ENCODE data around the gene IRS2. TPM values are rescaled to one million over a fixed set of nuclear protein-coding genes. Genes with fewer than 3 reads are reported as not detected.

The IRS2 gene
- total RNA-seq, 1 experiment from 2014 or later = 31.0 TPM

DNA sequence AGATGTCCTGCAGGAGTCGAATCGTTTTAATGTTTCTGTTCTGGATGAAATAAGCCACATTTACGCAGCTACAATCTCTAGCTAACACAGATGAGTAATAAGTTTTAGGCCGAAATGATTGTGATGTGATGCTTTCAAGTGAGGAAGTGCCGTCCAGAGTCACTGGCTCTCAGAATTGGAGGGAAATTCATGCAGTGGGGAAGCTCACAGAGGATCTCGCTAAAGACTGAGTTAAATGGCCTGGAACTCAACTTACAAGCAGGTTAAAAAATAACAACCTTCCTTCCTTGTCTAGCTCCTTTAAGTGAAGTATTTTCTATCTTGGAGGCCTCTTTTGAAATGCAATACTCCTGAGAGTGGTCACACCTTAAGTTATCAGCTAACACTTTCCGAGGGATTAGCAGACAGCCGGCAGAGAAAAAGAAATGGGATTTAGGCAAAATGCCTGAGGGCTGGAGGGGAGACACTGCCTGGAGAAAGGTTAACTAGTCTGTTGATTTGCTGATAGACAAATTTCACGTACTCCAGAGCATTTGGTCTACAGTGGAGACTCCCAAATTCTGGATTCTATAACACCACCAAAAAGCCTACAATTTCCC is 74.2 kb downstream of the IRS2 start:
- no peak for DNase-seq (ENCODE audit: extremely low read depth, low read depth)

DNA sequence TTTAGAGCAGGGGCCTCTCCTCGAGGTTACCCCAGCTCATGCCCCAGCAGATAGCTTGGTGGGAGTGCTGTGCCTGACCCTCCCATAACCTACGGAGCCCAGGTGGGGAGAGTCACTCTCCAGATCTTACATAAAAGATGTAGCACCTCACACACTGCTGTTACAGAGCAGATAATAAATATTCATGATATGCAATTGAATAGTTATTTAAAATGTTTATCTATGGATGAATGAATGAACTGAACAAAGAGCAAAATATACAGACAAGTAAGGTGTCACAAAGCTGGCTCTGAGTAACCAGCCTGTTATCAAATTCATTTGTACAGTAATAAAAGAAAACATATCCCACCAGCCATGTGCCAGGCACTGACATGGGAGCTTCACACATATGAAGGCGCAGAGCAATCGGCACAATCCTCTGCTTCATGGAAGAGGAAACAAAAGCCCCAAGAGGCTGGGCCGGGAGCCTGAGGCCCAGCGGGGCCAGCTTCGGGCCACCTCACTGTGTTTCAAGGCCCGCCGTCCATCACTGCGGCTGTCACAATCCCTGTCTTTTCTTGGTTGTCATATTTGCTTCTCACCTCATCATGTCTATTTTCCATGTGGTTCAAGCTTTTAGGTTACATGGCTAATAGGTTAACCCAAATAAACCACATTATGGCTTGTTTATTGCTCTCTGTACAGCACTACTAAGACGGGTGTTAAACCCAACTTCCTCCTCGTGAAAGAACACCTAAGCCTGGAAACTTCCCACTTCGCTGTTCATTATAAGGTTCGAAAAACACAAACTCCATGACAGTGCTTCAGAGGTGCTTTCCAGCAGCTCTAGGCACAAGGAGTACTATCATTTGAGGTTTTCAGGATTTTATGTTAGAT is 78.4 kb downstream of the IRS2 start:
- no peak for DNase-seq (ENCODE audit: extremely low read depth, low read depth)

DNA sequence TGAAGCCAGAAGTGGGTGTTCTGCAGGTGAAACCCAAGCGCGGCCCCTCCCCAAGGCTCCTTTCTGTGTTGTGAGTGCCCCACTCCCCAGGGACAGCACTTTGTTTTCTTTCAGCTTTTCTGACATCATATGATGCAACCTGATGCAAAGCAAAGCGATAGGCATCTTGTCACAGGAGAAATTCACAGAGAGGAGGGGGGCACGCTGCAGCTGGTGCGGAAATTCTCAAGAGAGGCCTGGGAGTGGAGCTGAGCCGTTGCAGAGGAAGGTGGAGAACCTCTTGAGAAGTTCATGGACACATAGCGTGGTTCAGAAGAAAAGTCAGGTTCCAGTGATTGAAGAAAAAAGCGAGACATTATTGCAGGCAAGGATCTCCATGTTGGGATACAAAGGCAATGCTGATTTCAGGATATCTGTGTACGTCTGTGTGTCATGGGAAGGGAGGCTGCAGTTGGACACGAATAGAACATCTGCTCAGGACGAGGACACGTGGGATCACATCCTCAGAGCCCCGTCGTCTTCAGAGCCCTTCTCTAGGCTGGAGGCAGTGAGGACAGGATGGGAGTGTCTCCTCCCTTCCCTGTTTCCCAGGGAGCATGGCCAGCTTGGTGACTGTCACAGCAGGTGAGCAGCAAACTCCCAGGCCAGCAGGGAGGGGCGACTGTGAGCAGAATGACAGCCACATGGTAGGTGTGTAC is 79.2 kb downstream of the IRS2 start:
- DNase-seq (ENCODE audit: extremely low read depth, low read depth) = peak; percentile 96

DNA sequence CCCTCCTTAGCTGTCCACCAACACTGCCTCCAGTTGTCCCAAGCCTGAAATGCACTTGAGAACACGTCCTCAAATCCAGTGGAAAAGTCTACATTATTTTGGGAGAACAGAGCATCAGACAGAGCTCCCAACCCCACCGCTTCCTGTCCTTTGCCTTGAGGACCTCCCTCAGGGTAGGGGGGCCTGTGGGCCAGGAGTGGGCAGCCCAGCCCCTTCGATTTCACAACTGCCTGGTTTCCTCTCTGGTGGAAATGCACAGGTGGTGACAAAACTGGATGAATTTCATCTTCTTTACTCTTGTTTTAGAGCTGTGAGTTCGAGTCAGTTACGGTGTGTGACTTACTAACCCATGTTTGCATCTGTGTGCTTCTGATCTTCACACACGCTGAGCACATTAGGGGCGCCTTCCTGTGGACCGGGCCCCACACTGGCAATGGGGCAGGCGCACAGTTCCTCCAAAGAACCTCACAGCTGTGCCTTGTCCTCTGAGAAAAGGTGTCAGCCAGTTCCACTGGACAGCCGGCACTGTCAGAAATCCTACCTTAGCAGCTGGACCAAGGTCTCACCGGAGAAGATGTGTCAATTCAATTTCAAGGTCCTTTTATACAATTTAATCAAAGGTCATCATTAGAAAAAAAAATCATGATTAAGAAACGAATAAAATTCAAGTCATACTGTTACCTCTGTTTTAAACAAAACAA is 80.2 kb downstream of the IRS2 start:
- no peak for DNase-seq (ENCODE audit: extremely low read depth, low read depth)

DNA sequence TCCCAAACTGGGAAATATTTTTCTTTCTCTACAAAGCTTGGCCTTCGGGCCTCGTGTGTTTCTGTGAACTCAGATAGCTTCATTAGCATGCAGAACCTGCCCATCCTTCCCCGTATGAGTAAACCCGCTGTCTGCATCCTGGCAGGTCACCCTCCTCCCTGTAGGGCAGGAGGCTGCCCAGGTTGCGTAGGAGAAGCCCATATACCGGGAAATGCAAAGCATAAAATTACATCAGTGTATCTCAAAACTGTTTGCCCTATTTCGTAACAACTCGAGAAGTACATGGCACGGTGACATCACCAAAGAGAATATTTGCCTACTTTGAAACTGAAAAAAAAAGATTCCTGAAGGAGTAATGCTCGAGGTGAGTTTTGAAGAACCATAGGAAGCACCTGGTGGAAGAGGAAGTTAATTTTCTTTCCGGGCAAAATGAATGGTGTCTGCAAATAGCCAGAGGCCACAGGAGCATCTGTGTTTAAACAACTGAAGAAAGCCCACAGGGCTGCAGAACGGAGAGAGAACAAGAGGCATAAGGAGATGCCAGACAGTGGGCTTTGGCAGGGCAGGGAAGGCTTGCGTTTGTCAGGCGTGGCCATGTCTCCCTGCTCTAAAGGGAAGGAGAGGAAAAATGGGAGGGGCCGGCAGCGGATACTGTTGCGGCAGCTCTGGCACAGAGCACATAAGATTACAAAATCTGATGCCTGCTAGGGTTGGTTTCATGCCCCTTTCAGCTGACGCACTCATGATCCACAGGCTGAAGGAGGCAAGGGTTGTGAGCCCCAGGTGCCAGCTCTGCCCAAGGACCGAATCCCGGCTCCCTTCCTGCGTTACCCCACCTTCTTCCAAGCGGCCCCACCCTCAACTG is 81.4 kb downstream of the IRS2 start:
- DNase-seq (ENCODE audit: extremely low read depth, low read depth) = peak; percentile 87

DNA sequence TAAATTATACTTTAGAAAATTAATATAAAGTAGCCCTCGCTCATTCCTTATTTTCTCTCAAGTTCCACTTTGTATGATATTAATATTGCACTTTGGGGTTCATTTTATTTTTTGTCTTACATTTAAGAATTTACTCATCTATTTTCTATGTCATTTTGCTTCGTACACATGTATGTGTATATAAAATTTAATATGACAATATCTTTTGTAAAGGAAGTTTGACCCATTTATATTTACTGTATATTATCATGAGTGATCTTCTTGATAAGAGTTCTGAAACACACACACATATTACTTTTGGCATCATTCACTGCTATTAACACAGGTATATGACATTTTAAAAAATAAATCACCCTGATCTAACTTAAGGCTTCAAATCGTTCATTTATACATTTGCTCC is 83.1 kb downstream of the IRS2 start:
- no peak for DNase-seq (ENCODE audit: extremely low read depth, low read depth)
